Kidney capillary endothelial cell (primary cell): Measurements from ENCODE around the gene FRMPD4.

Experiments
- DNase-seq: peaks from one replicate; pipeline ENCODE4 v3.0.0-alpha.2; 2018; ENCODE audit warnings: low spot score

The FRMPD4 gene

DNA sequence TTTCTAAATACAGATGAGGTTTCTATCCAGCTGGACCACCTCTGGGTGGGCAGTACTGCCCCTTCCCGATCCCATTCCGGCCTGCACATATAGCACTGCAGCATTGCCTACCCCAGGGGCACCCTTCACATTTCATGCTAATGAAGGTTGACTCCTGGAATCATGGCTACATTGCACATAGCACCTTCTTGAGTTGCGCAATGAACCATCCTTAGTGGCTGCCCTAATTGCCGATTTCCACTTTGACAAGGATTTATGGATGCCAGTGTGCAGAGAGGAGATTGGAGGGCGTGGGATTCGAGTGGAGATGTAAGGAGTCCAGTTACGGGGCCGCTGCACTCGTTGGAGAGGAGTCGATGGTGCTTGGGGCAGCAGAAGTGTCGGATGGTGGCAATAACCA, 229.0 kb downstream of the FRMPD4 start:
- no peak for DNase-seq

GRCh38 chrX:12370497-12370986, 232.3 kb downstream of the FRMPD4 start:
- no peak for DNase-seq

GRCh38 chrX:12372111-12372510, 233.8 kb downstream of the FRMPD4 start:
- DNase-seq: no peak

DNA sequence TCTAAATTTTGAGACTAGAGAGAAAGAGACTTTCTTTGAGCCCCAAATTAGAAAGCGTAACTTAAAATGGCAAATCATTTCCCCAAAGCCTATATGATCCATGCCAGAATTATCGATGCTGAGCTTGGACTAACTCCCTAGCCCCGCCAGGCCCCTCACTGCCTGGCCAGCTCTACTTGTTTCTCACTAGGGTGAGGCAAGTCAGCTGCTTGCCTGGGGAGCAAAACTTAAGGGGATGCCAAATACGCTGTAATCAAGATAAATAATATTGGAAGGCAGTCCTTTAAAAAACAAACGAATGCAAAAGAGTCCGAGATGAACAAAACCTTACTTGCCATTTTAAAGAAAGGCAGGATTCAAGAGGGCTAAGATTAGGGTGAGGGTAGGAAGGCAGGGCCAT, 236.0 kb downstream of the FRMPD4 start:
- DNase-seq: no peak

GRCh38 chrX:12378253-12378652, 240.0 kb downstream of the FRMPD4 start:
- no peak for DNase-seq

GRCh38 chrX:12378706-12379105, 240.4 kb downstream of the FRMPD4 start:
- DNase-seq: no peak

DNA sequence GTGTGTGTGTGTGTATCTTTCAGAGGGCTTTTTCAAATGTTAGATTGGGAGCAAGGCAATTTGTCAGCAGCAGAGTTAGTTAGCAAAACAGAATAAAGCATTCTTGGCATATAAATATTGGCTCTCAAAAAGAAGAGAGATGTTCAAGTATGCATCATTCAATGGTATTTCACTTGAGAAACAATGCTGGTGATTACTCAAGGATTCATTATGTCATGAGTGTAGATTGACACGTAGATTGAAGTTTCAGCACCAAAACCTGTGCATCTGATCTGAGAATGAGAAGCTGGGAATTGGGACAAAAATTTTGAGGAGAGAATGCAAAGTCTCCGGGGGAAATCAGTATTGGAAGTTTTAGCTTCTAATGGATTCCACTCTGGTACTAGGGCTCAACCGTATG, 241.4 kb downstream of the FRMPD4 start:
- DNase-seq: no peak

- DNase-seq: no peak
Measured at GRCh38 chrX:12383196-12383595, 244.9 kb downstream of the FRMPD4 start.

DNA sequence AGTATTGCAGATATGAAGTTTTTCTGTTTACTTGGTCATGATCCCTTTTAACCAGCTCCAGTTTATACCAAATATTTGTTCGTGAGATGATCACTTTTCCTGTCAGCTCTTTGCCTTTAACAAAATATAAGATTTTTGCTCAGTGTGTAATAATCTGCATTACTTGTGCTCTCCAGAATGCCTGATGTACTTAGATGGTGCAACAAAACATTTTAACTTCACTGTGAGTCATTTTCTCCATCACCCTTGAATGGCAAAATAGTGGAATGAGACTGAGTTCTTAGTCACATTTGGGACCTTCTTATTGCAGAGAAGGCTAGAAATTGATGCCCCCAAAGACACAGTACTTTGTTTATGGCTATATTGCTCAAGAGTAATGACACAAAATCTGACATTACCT, 252.0 kb downstream of the FRMPD4 start:
- DNase-seq: no peak

DNA sequence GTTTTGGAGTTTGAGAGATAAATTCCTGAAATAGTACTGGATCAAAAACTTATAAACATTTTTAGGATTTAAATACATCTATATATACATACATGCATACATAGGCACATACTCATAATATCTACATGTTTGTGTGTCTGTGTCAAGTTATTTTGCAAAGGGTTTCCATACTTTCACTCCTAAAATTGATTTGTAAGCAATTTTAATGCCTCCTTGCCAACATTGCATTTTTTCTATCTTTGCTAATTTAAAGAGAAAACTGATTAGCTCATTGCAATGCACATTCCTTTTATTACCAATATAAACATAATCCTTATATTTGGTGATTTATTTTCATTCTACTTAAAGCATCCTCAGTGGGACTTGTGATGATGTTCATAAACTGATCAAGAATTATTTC, 258.3 kb downstream of the FRMPD4 start:
- no peak for DNase-seq

GRCh38 chrX:12400218-12400617, 261.9 kb downstream of the FRMPD4 start:
- DNase-seq: no peak

- no peak for DNase-seq
Measured at GRCh38 chrX:12401252-12401651, 263.0 kb downstream of the FRMPD4 start.

GRCh38 chrX:12403474-12404082, 265.3 kb downstream of the FRMPD4 start:
- no peak for DNase-seq

DNA sequence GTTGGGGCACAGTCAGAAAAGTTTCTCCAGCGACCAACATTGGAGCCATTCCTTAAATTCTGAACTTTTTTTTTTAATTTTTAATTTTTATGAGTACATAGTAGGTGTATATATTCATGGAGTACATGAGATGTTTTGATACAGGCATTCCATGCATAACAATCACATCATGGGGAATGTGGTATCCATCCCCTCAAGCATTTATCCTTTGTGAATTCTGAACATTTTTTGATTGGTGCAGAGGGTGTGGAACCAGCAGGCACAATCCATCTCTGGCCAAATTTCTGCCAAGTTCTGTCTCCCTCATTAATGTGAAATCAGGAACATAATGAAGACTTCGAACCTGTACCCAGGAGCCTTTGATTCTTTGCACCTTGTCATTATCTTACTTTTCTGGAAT, 267.0 kb downstream of the FRMPD4 start:
- no peak for DNase-seq

DNA sequence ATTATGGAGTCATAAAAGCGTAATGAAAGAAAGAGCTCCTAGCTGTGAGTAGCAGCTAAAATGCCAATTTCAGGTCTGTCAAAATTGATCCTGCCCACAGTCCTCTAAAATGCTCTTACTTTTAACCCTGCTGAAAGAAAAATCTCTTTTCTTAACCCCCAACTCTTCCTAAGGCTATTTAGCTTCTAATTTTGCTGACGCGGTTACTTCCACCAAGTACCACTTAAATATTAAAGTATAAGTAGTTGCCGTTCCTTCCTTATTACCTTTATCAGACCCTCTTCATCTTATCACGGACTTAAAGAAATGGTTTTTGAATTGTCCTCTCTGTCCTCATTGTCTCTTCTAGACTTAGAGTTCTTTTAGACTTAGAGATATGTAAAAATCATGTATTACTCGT, 272.2 kb downstream of the FRMPD4 start:
- no peak for DNase-seq

DNA sequence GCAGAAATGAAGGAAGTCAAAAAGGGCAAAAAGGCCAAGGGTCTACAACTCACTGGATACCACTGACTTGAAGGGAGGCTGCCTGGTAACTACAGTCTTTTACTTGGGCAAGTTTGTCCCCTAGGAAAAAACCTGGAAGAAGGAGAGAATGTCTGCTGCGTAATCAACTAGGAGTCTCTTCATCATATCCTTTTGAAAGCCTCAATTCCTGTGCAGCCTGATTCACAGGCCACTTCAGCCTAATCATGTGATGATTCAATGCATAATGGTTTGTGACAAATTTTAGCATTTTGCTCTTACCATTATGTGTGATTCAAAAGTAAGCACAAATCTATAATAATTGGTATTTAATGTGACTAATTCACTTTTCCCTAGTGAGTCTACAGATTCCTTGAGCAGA, 273.6 kb downstream of the FRMPD4 start:
- no peak for DNase-seq

DNA sequence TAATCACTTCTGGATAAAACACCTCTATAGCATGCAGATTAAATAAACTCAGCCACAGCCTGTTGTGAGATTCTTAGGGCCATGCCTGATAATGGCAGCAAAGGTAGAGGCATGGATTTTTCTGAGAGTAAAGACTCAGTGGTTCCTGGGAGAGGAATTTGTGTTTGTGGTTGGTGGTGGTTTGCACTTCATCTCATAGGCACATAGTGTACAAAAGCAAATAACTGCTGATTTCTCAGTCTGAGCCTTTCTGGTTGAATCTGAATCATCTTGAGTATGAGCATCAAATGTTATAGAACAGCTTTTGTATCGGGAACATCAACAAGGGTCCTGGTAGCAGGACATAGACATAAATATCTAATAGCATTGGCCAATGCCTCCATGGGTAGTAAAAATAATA, 274.3 kb downstream of the FRMPD4 start:
- DNase-seq: no peak

- no peak for DNase-seq
Measured at GRCh38 chrX:12419591-12419990, 281.3 kb downstream of the FRMPD4 start.

- no peak for DNase-seq
Measured at GRCh38 chrX:12421918-12422317, 283.6 kb downstream of the FRMPD4 start.

- no peak for DNase-seq
Measured at GRCh38 chrX:12423346-12423745, 285.1 kb downstream of the FRMPD4 start.

- no peak for DNase-seq
Measured at GRCh38 chrX:12425496-12425895, 287.2 kb downstream of the FRMPD4 start.

DNA sequence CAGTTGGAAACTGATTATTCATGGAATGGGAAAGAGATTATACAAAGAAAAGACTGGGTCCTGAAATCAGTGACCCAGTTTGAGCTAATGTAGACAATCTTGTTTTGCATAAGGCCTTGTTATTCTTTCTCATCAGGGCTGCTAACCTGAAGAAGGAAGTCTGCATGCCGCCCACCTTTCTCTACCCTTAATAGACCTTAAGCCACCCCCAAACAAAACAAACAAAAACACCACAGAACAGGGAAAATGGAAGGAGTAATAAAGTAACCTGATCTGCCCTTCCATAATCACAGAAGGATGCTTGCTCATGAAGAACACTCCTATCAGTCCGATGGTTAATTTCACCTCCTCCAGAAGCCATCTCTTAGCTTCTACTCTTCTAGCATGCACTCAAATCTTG, 288.1 kb downstream of the FRMPD4 start:
- DNase-seq: no peak

DNA sequence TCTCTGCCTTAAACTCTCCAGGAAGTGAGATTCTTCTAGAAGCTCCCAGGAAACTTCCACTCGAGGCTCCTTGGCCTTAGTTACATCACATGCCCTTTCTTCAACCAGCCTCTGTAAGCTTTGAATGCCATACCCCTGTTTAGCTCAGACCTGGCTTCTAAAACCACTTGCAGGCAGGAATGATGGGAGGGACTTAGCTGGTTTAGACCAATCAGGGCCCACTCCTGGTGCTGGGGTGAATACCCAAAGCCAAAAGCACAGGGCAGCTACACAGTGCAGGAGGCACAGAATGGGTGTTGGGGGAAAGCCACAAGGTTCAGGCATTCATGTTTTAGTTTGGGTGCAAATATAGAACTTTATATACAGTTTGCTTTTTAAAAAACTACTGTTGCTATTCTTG, 296.2 kb downstream of the FRMPD4 start:
- no peak for DNase-seq

DNA sequence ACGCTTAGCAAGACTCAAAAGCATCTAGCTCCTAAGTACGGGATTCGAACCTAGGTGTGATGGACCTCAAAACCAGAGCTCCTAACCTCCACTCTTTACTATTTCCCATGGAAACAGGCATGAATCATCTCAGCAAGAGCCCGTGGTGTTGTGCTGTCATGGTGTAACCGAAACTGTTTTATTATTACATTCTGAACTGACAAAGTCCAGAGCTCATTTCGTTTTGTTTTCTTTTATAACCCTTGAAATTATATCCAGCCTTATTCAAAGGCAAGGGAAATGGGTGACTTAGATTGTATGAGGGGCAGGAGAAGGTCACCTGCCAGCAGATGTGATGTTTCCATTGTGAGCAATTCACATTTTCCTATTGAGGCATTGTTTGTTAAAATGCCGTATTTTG, 301.1 kb downstream of the FRMPD4 start:
- DNase-seq: no peak

GRCh38 chrX:12440246-12440645, 302.0 kb downstream of the FRMPD4 start:
- no peak for DNase-seq
